GM18502 (cell line): ENCODE measurements around the gene FRMD3.
A peak's percentile ranks its signal among the peaks of the same experiment; 100 is the strongest.

Experiments used
- ATAC-seq: cut with Tn5 transposase; IDR thresholded peaks from one replicate; pipeline ENCODE4 v1.9.1; 2021; ENCODE audit warnings: mild to moderate bottlenecking; ENCODE audit not compliant: unreplicated experiment, poor library complexity

The FRMD3 gene

DNA sequence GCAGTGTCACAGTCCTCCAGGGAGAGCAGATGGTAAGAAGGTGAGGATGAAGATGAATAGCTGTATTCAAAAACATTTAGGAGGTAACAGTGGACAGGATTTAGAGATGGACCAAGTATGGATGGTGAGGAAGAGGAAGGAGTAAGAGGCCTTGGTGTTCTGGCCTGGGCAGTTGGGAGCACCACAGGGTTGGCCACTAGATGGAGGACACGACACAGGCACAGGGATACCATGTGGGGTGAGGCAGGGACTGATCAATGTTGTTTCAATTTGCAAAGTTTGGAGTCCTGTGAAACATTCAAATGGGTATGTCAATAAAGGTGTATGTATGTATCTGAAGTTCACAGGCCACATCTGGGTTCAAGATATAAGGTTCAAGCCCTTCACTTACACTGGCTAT, 334.2 kb downstream of the FRMD3 start:
- ATAC-seq, result no peak

DNA sequence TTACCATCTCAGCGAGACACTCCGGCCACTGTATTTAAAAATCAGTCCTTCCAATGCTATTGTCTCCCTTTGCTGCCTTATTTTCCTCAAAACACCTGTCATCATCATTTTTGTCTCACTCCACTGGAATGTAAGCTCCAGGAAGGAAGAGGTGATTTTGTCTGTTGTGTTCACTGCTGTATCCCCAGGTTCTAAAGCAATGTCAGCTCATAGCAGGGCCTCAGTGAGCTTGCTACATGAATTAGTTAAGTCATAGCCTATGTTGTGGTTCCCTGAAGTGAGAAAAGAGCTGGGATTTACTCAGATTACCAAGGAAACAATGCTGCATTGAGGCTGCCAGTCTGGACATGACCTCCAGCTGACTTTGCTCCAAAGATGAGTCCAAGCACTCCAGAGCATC, 337.7 kb downstream of the FRMD3 start:
- no peak for ATAC-seq

GRCh38 chr9:83199832-83200231, 338.4 kb downstream of the FRMD3 start:
- no peak for ATAC-seq

GRCh38 chr9:83199240-83199639, 339.0 kb downstream of the FRMD3 start:
- ATAC-seq, result peak; percentile 75

DNA sequence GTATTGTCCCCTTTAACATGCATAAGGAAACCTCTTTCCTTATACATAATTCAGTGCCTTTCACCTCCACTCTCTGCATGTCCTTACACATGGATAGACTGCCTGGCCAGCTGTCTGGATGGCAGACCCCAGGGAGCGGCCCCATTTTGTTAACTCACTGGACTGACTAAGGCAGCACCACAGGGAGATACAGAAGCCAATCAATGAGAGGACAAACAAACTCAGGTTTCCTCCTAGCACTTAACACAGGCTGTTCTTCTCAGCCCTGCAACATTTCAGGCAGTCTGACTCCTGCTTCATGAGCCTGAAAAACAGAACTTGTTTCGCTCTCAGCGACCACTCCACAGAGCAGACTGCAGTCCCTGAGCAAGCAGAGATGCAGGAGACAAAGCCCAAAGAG, 339.8 kb downstream of the FRMD3 start:
- ATAC-seq, result no peak

GRCh38 chr9:83197591-83197990, 340.6 kb downstream of the FRMD3 start:
- no peak for ATAC-seq

DNA sequence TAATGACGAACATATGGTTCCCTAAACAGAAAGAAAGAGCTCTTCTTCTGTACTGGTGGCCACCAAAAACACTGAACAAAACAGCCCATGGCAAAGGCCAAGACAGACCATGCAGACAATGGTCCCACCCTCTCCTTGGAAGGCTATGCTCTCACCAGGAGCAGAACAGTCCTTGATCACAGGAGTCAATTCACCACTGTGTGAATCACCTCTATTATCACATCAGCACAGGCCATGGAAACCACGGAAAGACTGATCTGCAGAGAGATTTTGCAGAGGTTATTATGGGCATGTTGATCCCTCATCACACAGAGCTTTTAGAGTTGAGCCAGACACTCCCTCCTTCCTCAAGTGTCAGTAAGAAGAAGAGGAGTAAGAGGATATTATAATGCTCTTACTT, 341.3 kb downstream of the FRMD3 start:
- ATAC-seq, result no peak
